CD4-positive, alpha-beta T cell (primary cell): ENCODE data around the gene PPIF. TPM values are rescaled to one million over a fixed set of nuclear protein-coding genes. Genes with fewer than 3 reads are reported as not detected.

Experiments used
- ATAC-seq: fragments of 200-7000 bp; cut with Tn5 transposase; one replicate; pipeline ENCODE4 v1.10.0; 2022; ENCODE audit warnings: mild to moderate bottlenecking; ENCODE audit not compliant: poor library complexity
- CTCF ChIA-PET: fragments of 350-600 bp; sonication (Branson Sonifier 250); formaldehyde crosslinking; loops from one replicate; lab custom pipeline; 2021; ENCODE audit warnings: antibody characterized with exemption, inconsistent platforms; lab: Charles Lee
- POLR2A ChIA-PET: fragments of 350-600 bp; sonication (Branson Sonifier 250); formaldehyde crosslinking; loops from one replicate; lab custom pipeline; 2021; ENCODE audit warnings: antibody characterized with exemption, inconsistent platforms; lab: Charles Lee
- DNase-seq, 14 experiments: peaks; one replicate each; pipeline ENCODE4 v3.0.0-alpha.2; 2013 to 2020; ENCODE audit warnings: mixed read lengths in 2 of 14
- H3K27ac ChIP-seq, 2 donors: one replicate each; pipeline versions ENCODE4 v1.5.1 to v1.7.0; 2013; ENCODE audit warnings: low read length in 2 of 2, low read depth in 1 of 2, mild to moderate bottlenecking in 1 of 2
- H3K27me3 ChIP-seq, 2 experiments: 1 replicate in 1 of 2; 2 replicates in 1 of 2; pipeline versions ENCODE4 v1.6.1 to v1.7.0; 2013; ENCODE audit warnings: low read length in 2 of 2, control low read depth in 1 of 2, mild to moderate bottlenecking in 1 of 2, moderate library complexity in 1 of 2; ENCODE audit not compliant: insufficient read depth in 2 of 2, control insufficient read depth in 1 of 2
- H3K36me3 ChIP-seq: one replicate; pipeline ENCODE4 v1.6.1; 2013; ENCODE audit warnings: low read length, control low read depth; ENCODE audit not compliant: insufficient read depth
- H3K4me1 ChIP-seq: one replicate; pipeline ENCODE4 v1.6.1; 2013; ENCODE audit warnings: low read length, control low read depth; ENCODE audit not compliant: insufficient read depth
- H3K4me3 ChIP-seq: one replicate; pipeline ENCODE4 v1.5.1; 2013; ENCODE audit warnings: mild to moderate bottlenecking, low read length, moderate library complexity
- H3K9me3 ChIP-seq, 2 experiments: 1 replicate in 1 of 2; 2 replicates in 1 of 2; pipeline versions ENCODE4 v1.6.1 to v1.7.0; 2013; ENCODE audit warnings: low read length in 2 of 2, mild to moderate bottlenecking in 2 of 2, control low read depth in 1 of 2, moderate library complexity in 1 of 2; ENCODE audit not compliant: control insufficient read depth in 1 of 2, insufficient read depth in 1 of 2
- H3K27ac Mint-ChIP-seq: one replicate; pipeline ENCODE4 v1.8.0; 2020; ENCODE audit warnings: mixed read lengths
- H3K27me3 Mint-ChIP-seq: one replicate; pipeline ENCODE4 v1.8.0; 2021; ENCODE audit warnings: mixed read lengths
- H3K36me3 Mint-ChIP-seq: one replicate; pipeline ENCODE4 v1.8.0; 2021; ENCODE audit warnings: low read depth, mixed read lengths
- H3K4me1 Mint-ChIP-seq: one replicate; pipeline ENCODE4 v1.8.0; 2021; ENCODE audit warnings: low read depth, mixed read lengths
- H3K4me3 Mint-ChIP-seq: one replicate; pipeline ENCODE4 v1.8.0; 2020; ENCODE audit warnings: mild to moderate bottlenecking, mixed read lengths
- H3K9me3 Mint-ChIP-seq: one replicate; pipeline ENCODE4 v1.8.0; 2020; ENCODE audit warnings: mixed read lengths
- CTCF ChIP-seq: fragments of 200-600 bp; IDR thresholded peaks from one replicate; pipeline ENCODE4 v1.8.0; 2022; ENCODE audit warnings: antibody characterized with exemption, mild to moderate bottlenecking
- intact Hi-C, 2 experiments: fragments of 100-400 bp; cut with DNase I in 1 of 2; cut with micrococcal nuclease in 1 of 2; formaldehyde crosslinking; loops; one replicate each; pipeline versions ENCODE4 v1.15.1 to v1.9.0; 2023 to 2025; cut with DNase I, micrococcal nuclease
- total RNA-seq, 174 experiments: library from RNA in 2 of 174; stranded (reverse) in 2 of 174; gene quantifications; one replicate each; pipeline ENCODE4 v1.2.3 and lab custom pipeline; 2021 to 2026

PPIF gene
- total RNA-seq, 2 experiments from 2014 or later: 42.4 to 42.7 TPM

DNA sequence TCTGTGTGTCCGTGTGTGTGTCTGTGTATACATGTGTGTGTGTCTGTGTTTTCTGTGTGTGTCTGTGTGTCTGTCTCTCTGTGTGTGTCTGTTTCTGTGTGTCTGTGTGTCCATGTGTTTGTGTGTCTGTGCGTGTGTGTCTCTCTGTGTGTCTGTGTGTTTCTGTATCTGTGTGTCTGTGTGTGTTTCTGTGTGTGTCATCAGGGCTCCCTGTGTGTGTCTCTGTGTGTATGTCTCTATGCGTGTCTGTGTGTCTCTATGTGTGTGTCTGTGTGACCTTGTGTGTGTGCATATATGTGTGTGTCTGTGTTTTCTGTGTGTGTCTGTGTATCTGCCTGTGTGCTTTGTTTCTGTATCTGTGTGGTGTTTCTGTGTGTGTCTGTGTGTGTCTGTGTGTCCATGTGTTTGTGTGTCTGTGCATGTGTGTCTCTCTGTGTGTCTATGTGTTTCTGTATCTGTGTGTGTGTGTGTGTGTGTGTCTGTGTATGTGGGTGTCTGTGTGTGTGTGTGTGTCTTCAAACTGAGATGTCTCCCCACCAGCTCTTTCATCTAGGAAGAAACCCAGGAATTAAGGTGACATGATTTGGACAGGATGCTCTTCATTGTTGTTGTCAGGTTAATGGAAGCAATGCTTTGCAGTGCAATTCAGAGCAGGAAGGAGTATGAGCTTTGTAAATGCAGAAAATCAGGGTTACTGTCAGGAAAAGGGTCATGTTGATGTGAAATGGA lies 20.7 kb upstream of the PPIF start:
- no peak overlapping the region for H3K27ac Mint-ChIP-seq
- no peak for TF ChIP-seq CTCF
- Histone ChIP-seq H3K9me3 (no peaks in the 10 kb centered on the region), H3K27me3 (no peaks in the 10 kb centered on the region), H3K27ac (no peak overlapping the region), H3K4me3 (no peak overlapping the region), H3K36me3 (no peaks in the 10 kb centered on the region), H3K4me1 (peaks cover 50% of the 10 kb centered on the region)
- POLR2A ChIA-PET: interaction anchor here (0.6 kb wide), 1 partner anchor 284 kb away, joined by 3 read pairs; no protein-coding TSS in a partner anchor
- no peaks in the 10 kb centered on the region for H3K36me3 Mint-ChIP-seq
- no peaks in the 10 kb centered on the region for H3K27me3 Mint-ChIP-seq
- H3K9me3 Mint-ChIP-seq: no peaks in the 10 kb centered on the region
- H3K4me1 Mint-ChIP-seq: peaks cover 43% of the 10 kb centered on the region
- ATAC-seq (no peak), DNase-seq (no peak)
- CTCF ChIA-PET: no interaction called here
- intact Hi-C loops: loop anchor here (10.0 kb wide), 2 partner anchors 82 to 262 kb away; partner anchors contain the start of gene ZMIZ1 (in 1 of the 2)
- H3K4me3 Mint-ChIP-seq: no peak overlapping the region

- no peak overlapping the region for H3K4me3 ChIP-seq
- Mint-ChIP-seq H3K4me3 (no peak overlapping the region), H3K36me3 (no peaks in the 10 kb centered on the region), H3K27me3 (no peaks in the 10 kb centered on the region), H3K27ac (no peak overlapping the region), H3K9me3 (no peaks in the 10 kb centered on the region), H3K4me1 (peaks cover 43% of the 10 kb centered on the region)
- no peaks in the 10 kb centered on the region for H3K9me3 ChIP-seq
- no peak for TF ChIP-seq CTCF
- H3K27ac ChIP-seq: no peak overlapping the region
- intact Hi-C loops: loop anchor here (10.0 kb wide), 2 partner anchors 82 to 262 kb away; partner anchors contain the start of gene ZMIZ1 (in 1 of the 2)
- H3K27me3 ChIP-seq: no peaks in the 10 kb centered on the region
- no peaks in the 10 kb centered on the region for H3K36me3 ChIP-seq
- DNase-seq (no peak), ATAC-seq (no peak)
- POLR2A ChIA-PET: no interaction called here
- CTCF ChIA-PET: no interaction called here
- H3K4me1 ChIP-seq: peaks cover 50% of the 10 kb centered on the region
Measured at GRCh38 chr10:79327090-79327457, 20.2 kb upstream of the PPIF start.

DNA sequence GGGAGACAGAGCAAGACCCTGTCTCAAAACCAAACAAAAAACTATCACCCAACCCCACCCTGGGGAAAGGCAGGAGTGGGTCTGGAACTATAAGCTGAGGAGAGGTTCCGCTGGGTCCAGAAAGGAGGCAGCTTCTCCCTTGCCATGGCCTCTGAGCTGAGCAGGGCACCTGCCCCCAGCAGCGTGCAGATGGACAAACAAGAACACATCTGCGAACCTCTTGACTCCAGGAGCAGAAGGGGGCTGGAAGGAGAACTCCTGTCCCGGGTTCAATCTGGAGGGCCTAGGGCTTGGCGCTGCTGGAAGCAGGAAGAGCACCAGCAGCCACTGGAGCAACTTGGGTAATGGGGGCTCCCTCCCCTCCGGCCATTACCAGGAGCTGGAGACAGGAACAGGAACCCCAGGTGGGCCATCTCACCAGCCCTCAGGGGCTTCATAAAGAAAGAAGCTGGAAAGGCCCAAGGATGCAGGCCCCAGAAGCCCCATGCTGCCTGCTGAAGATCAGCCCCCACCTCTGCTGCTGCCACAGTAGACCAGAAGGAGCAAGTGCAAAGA lies 19.0 kb upstream of the PPIF start:
- Mint-ChIP-seq H3K9me3 (no peaks in the 10 kb centered on the region), H3K27me3 (no peaks in the 10 kb centered on the region), H3K36me3 (no peaks in the 10 kb centered on the region), H3K27ac (no peak overlapping the region), H3K4me1 (peaks cover 33% of the 10 kb centered on the region), H3K4me3 (no peak overlapping the region)
- H3K4me1 ChIP-seq: peaks cover 40% of the 10 kb centered on the region
- ATAC-seq: no peak
- peaks cover 0 to 2% of the 10 kb centered on the region in 2 experiments for H3K9me3 ChIP-seq
- ChIA-PET CTCF (no interaction called here), POLR2A (no interaction called here)
- intact Hi-C loops: loop anchor here (10.0 kb wide), 2 partner anchors 83 to 263 kb away; partner anchors contain the start of gene ZMIZ1 (in 1 of the 2)
- H3K36me3 ChIP-seq: no peaks in the 10 kb centered on the region
- TF ChIP-seq CTCF: no peak
- H3K4me3 ChIP-seq: no peak overlapping the region
- H3K27me3 ChIP-seq: no peaks in the 10 kb centered on the region
- no peak for DNase-seq
- no peak overlapping the region for H3K27ac ChIP-seq
